ENCODE results near the gene FXR2. TPM values are rescaled to one million over a fixed set of nuclear protein-coding genes. Genes with fewer than 3 reads are reported as not detected.

FXR2 gene
- total RNA-seq, 1 donor from 2014 or later = 53.7 TPM

- peak overlapping the region; percentile 89 for H3K4me3 Mint-ChIP-seq (ENCODE audit: unreplicated experiment)
- DNase-seq (ENCODE audit: low spot score) = no peak
Measured at GRCh38 chr17:7562208-7562605, 52.5 kb downstream of the FXR2 start.

GRCh38 chr17:7561589-7562207 lies 53.0 kb downstream of the FXR2 start, which contains the start of gene SENP3:
SENP3 (plus strand) TSS chr17:7561919; CDS start chr17:7563077, 1,158 bp downstream.
- peak; percentile 98 for DNase-seq (ENCODE audit: low spot score)
- H3K9me3 Mint-ChIP-seq (ENCODE audit: low read depth) = no peaks in the 10 kb centered on the region
- H3K27ac Mint-ChIP-seq (ENCODE audit: unreplicated experiment) = peak within 1 kb of the TSS; percentile 98
- H3K27me3 Mint-ChIP-seq (ENCODE audit: low read depth) = no peaks in the 10 kb centered on the region
- no peaks in the 10 kb centered on the region for H3K36me3 Mint-ChIP-seq (ENCODE audit: low read depth)
- peak within 1 kb of the TSS; percentile 89 for H3K4me3 Mint-ChIP-seq (ENCODE audit: unreplicated experiment)
- no peak for TF ChIP-seq CTCF (IDR thresholded peaks at IDR 0.05)
- H3K4me1 Mint-ChIP-seq (ENCODE audit: low read depth) = peaks cover 36% of the 10 kb centered on the region

More at GRCh38 chr17:7562208-7562605, 52.5 kb downstream of the FXR2 start:
- no peaks in the 10 kb centered on the region for H3K36me3 Mint-ChIP-seq (ENCODE audit: low read depth)
- no peaks in the 10 kb centered on the region for H3K27me3 Mint-ChIP-seq (ENCODE audit: low read depth)
- peak overlapping the region; percentile 88 for H3K27ac Mint-ChIP-seq (ENCODE audit: unreplicated experiment)
- H3K4me1 Mint-ChIP-seq (ENCODE audit: low read depth) = peaks cover 36% of the 10 kb centered on the region
- no peak for TF ChIP-seq CTCF (IDR thresholded peaks at IDR 0.05)
- H3K9me3 Mint-ChIP-seq (ENCODE audit: low read depth) = no peaks in the 10 kb centered on the region

GRCh38 chr17:7561028-7561575 lies 53.6 kb downstream of the FXR2 start:
- peaks cover 36% of the 10 kb centered on the region for H3K4me1 Mint-ChIP-seq (ENCODE audit: low read depth)
- DNase-seq (ENCODE audit: low spot score) = no peak
- peak overlapping the region; percentile 89 for H3K4me3 Mint-ChIP-seq (ENCODE audit: unreplicated experiment)
- no peaks in the 10 kb centered on the region for H3K9me3 Mint-ChIP-seq (ENCODE audit: low read depth)
- H3K27ac Mint-ChIP-seq (ENCODE audit: unreplicated experiment) = peak overlapping the region; percentile 98
- H3K27me3 Mint-ChIP-seq (ENCODE audit: low read depth) = no peaks in the 10 kb centered on the region
- H3K36me3 Mint-ChIP-seq (ENCODE audit: low read depth) = no peaks in the 10 kb centered on the region
- TF ChIP-seq CTCF (IDR thresholded peaks at IDR 0.05) = peak; percentile 82

- no peak for DNase-seq (ENCODE audit: low spot score)
- Mint-ChIP-seq H3K9me3 (ENCODE audit: low read depth) (no peaks in the 10 kb centered on the region), H3K36me3 (ENCODE audit: low read depth) (no peaks in the 10 kb centered on the region), H3K27ac (ENCODE audit: unreplicated experiment) (peak overlapping the region; percentile 98), H3K27me3 (ENCODE audit: low read depth) (no peaks in the 10 kb centered on the region), H3K4me1 (ENCODE audit: low read depth) (peaks cover 36% of the 10 kb centered on the region), H3K4me3 (ENCODE audit: unreplicated experiment) (peak overlapping the region; percentile 89)
- no peak for TF ChIP-seq CTCF (IDR thresholded peaks at IDR 0.05)
Measured at GRCh38 chr17:7560172-7561027, 54.3 kb downstream of the FXR2 start.
